Measurements from ENCODE around the gene ZNF773. TPM values are rescaled to one million over a fixed set of nuclear protein-coding genes. Genes with fewer than 3 reads are reported as not detected.
"Not testable (repeated sequence)": the region's sequence is repeated elsewhere in the genome, so short reads cannot be mapped to it uniquely, and the experiment has no call there.

ZNF773 gene
- total RNA-seq: 26.4 TPM

DNA sequence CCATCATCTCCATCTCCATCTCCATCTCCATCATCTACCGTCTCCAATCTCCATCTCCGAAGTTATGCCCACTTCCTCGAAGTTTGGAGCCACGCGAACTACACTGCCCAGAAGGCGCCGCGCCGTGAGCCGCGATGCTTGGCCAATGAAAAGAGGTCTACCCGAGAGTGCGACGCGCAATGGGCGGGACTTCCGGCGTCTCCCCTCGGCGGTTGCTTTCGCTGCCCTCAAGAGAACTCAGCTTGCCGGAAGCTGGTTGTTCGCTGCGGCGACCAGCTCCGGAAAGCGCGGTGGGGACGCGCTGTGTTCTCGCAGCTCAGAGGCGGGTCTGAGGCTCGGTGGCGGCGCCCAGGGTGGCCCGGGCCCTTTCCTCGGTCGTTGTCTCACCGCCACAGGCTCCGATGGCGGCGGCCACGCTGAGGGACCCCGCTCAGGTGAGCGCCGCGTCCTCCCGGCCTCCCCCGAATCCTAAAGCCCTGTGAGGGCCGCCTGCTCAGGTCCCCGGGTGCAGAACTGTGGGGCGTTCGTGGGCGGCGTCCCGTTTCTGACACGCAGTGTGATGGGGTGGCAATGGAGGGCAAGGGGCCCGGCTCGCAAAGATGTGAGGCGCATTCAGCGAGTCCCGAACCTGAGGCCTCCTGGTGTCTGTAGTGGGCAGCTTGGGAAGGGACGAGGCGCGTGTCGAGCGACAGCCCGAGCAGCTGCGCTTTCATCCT, at the start of gene ZNF773:
Gene ZNF773 (plus strand): TSS at position 259 of the 716 bp plus-strand sequence. CDS start 143 bp downstream, at position 402.
- DNase-seq: peak; percentile 73

DNA sequence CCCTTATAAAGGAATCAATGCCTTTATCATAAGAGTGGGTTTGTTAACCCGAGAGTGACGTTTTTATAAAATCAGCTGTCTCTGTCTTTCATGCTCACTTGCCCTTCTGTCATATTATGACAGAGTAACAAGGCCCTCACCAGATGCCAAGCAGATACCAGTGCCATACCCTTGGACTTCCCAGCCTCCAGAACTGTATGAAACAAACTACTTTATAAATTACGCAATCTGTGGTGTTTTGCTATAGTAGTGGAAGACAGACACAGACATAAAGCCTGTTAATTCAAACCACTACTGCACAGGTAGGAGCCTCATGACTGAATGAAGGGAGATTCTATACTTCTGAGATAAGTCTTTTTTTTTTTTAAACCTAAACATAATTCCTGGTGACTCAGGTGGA, 47.4 kb upstream of the ZNF773 start:
- no peak for DNase-seq

DNA sequence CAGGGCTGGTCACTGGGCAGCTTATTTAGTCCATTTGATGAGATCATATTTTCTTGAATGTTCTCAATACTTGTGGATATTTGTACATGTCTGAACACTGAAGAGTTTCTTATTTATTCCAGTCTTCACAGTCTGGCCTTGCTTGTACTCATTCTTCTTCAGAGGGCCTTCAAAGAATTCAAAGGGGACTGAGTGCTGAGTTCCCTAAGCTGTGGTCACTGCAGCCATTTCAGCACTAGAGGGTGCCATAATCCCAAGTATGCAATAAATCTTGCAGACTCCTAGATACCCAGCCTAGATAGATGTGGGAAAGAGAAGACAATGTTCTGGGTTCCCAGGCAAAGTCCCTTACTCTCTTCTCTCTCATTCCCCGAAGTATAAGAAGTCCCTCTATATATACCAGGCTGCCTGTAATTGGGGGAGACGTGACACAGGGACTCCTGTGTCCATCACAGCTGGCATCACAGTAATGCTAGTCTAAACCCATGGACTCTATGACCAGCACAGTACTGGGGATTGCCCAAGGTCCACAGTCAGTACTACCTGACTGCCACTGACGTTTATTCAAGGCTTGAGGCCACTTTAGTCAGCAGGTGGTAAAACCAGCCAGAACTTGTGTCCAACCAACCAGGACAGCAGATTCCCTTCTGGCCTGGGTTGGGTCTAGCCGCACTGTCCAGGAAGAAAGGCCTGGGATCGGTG, 33.9 kb upstream of the ZNF773 start:
- no peak for DNase-seq

DNA sequence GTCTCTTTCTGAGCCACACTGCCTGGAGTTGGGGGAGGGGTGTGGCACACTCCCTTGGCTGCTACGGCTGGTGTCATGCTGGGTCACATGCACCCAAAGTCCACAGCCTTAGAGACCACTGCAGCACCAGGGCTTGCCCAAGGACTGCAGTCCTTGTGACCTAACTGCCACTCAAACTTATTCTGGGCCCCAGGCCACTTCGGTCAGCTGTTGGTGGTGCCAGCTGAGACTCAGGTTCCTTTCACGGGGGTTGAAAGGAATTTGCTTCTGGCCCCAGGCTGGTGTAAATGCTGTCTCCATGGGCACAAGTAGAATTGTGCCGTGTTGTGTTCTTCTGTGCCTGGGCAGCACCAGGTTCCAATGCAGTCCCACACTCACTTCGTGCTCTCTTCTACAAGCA, 33.2 kb upstream of the ZNF773 start:
- no peak for DNase-seq

DNA sequence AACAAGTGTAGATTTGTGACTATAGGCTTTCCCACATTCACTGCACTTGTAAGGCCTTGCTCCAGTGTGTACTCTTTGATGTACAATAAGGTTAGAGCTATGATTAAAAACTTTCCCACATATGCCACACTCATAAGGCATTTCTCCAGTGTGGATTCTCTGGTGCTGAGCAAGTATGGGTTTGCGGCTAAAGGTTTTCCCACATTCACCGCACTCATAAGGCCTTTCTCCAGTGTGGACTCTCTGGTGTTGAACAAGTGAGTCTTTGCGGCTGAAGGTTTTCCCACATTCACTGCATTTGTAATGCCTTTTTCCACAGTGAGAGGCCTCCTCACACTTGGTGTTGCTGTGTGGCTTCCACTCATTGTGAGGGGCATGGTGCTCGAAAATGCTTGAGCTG, 26.1 kb upstream of the ZNF773 start:
- DNase-seq: no peak

DNA sequence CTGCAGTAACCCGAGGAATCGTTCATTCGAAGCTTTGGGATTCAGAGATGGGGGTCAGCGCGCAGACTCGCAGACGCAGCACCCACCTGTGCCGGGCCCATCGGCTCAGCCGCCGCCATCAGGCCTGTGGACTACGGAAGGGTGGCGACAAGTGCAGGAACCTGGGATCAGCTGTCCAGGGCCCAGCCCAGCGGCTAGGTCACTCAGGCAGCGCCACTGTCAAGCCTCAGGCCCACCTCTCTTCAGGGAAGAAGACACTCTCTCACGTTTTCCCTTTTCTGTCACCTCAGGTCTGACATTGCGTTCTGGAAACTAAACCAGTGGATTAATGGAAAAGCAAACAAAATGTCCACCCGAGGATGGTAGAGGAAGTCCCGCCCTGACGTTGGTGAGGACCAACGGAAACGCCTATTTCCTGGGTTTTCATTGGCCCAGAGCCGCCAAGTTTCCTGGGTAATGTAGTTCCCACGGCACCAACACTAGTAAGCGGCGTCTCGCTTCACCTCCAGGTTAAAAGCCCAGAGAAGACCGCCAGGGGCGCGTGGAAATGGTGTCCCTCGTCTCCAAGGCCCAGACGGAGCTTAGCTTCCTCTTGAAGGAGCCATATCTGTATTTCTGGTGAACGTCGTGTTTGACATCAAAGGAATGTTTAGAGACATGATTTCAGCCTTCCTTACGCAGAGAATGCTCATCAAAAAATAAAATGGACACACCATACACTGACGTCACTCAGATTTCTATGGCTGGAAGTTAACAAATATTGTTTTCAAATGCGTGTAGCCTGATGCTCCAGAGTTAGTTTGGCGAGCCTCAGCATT, 22.3 kb upstream of the ZNF773 start, which contains the start of gene ZNF772:
Gene ZNF772 (minus strand): TSS at position 376 of the 818 bp plus-strand sequence. CDS start 257 bp downstream, at position 119.
- DNase-seq: peak; percentile 90

DNA sequence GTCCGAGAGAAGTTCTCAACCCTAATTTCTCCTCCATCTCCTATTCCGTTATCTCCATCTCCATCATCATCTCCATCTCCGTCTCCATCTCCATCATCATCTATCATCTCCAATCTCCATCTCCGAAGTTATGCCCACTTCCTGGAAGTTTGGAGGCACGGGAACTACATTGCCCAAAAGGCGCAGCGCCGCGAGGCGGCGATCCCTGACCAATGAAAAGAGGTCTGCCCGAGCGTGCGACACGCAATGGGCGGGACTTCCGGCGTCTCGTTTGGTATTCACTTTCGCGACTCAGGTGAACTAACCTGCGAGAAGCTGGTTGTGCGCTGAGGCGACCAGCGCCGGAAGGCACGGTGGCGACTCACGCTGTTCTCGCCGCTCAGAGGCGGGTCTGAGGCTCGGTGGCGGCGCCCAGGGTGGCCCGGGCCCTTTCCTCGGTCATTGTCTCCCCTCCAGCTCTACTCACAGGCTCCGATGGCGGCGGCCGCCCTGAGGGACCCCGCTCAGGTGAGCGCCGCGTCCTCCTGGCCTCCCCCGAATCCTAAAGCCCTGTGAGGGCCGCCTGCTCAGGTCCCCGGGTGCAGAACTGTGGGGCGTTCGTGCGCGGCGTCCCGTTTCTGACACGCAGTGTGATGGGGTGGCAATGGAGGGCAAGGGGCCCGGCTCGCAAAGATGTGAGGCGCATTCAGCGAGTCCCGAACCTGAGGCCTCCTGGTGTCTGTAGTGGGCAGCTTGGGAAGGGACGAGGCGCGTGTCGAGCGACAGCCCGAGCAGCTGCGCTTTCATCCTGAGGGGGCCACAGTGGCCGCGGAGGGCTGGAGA, 12.1 kb upstream of the ZNF773 start, which contains the start of gene ZNF419:
Gene ZNF419 (plus strand): TSS at position 274 of the 822 bp plus-strand sequence. CDS start 201 bp downstream, at position 475.
- DNase-seq: peak; percentile 81

DNA sequence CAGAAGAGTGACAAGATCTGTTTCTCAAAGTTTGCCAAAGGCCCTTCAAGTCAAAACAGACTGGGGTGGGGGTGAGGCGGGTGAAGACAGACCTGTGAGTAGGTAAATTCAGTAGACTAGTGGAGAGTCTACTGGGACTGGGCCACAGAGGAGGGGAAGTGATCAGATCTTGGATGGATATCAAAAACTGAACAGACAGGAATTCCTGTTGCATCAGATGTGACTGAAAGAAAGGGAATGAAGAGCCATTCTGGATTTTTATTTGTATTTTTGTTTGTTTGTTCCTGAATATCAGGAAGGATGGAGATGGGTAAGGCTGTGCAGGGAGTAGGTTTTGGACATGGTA, 11.5 kb upstream of the ZNF773 start:
- not testable (repeated sequence) for DNase-seq

DNA sequence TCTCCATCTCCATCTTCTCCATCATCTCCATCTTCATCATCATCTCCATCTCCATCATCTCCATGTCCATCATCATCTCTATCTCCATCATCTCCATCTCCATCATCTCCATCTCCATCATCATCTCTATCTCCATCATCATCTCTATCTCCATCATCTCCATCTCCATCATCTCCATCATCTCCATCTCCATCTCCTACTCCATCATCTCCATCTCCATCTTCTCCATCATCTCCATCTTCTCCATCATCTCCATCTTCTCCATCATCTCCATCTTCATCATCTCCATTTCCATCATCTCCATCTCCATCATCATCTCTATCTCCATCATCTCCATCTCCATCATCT, 432 bp upstream of the ZNF773 start:
- DNase-seq: not testable (repeated sequence)

DNA sequence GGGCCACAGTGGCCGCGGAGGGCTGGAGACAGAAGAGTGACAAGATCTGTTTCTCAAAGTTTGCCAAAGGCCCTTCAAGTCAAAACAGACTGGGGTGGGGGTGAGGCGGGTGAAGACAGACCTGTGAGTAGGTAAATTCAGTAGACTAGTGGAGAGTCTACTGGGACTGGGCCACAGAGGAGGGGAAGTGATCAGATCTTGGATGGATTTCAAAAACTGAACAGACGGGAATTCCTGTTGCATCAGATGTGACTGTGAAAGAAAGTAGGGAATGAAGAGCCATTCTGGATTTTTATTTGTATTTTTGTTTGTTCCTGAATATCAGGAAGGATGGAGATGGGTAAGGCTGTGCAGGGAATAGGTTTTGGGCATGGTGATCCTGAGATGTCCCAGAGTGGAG, 662 bp downstream of the ZNF773 start:
- not testable (repeated sequence) for DNase-seq

DNA sequence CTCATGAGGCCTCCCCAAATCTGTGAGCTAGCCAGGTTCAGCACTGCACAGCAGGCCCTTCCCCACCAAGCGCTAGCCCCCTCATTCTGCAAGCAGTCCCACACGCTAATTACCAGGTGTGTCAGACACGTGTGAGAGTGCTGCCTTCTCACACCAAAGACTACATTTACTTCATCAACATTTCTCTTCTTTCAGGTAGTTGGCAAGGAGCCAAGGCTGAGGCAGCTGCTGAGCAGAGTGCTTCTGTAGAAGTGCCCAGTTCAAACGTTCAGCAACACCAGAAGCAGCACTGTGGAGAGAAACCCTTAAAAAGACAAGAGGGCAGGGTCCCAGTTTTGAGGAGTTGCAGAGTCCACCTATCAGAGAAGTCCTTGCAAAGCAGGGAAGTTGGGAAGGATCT, 6.4 kb downstream of the ZNF773 start:
- no peak for DNase-seq

DNA sequence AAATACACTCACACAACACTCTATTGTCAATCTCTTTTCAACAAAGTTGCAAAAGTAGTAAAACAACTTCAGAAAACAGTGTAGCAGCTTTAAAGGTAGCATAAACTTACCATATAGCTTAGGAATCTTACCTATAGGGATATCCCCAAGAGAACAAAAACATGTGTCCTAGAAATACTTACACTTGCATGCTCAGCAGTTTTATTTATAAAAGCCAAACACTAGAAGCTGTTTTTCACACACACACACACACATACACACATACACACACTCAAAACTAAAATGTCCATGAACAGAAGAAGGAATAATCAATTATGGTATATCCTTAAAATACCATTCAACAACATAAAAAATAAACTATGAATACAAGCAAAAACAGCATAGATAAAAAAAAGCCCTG, 11.7 kb downstream of the ZNF773 start:
- DNase-seq: no peak

DNA sequence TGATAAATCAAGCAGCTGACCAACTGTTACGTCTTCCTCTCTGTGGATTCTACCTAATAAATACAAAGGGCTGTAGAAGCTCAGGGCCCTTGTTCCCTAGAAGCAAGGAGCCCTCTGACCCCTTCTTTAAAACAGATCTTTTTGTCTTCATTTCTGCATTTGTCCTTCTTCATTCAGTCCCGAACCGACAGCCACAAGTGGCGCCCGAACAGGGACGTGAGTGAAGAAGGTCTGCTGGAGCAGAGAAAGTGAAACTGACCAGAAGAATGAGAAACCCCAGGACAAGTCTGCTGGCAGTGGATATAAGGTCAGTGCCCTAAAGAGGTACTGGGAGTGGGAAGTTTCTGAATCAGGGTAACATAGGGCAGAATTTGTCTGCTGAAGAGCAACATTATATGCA, 13.1 kb downstream of the ZNF773 start:
- DNase-seq: no peak

DNA sequence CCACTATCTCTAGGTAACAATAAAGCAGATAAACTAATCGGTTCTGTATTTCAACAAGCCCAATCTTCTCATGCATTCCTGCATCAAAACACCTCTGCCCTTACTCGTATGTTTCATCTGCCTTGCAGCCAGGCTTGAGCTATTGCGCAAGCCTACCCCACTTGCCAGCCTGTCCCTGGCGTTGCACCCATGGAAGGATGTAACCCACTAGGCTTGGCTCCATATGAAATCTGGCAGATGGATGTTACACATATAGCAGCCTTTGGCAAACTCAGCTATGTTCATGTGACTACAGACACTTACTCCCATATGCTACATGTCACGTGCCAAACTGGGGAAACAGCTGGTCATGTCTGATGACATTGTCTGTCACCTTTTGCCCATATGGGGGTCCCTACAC, 15.5 kb downstream of the ZNF773 start:
- no peak for DNase-seq

DNA sequence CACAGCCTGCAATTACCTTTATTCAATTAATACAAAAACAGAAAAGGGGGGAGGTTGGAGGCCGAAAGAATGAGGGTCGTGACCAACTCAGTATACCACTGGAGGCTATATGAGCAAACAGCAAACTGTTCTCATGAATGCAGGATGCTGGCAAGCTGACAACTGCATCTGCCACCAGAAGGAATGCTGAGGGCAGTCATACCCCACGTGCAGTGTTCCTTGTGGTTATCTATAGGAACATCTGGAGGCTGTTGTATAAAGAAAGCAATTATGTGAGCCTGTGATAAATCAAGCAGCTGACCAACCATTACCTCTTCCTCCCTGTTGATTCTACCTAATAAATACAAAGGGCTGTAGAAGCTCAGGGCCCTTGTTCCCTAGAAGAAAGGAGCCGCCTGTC, 18.3 kb downstream of the ZNF773 start:
- DNase-seq: not testable (repeated sequence)

DNA sequence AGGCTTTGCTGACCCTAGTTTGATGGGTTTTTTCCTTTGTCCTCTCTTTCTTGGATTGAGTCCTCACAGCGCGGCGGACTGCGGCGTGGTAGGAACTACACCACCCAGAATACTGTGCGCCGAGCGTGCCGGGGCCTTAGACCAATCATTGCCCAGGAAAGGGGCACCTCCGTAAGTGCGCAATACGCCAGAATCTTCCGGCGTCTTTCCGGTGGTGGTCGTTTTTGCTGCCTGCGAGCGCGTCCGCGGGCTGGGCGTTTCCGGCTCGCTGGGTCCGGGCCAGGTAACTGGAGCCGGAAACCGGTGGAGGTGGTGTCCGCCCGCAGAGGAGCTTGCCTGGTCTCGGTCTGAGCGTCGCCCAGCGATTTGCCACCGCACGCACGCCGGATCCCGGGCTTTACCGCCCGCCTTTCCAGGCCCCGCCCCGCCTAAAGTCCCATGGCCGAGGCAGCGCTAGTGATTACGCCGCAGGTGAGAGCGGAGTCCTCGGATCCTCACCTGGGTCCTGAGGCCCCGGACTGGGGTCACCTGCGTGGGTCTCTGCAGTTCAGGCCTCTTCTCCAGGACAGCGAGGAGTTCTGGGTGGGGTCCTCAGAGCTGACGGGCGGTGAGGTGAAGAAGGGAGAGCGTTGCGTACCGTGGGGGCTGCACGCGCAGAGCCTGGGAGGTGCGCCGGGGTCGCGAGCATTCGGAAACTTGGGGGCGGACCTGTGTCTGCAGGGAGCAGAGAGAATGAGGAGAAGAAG, 27.6 kb downstream of the ZNF773 start, which contains the start of gene ZNF549:
Gene ZNF549 (plus strand): TSS at position 221 of the 746 bp plus-strand sequence. CDS start 218 bp downstream, at position 439.
- DNase-seq: peak; percentile 74

DNA sequence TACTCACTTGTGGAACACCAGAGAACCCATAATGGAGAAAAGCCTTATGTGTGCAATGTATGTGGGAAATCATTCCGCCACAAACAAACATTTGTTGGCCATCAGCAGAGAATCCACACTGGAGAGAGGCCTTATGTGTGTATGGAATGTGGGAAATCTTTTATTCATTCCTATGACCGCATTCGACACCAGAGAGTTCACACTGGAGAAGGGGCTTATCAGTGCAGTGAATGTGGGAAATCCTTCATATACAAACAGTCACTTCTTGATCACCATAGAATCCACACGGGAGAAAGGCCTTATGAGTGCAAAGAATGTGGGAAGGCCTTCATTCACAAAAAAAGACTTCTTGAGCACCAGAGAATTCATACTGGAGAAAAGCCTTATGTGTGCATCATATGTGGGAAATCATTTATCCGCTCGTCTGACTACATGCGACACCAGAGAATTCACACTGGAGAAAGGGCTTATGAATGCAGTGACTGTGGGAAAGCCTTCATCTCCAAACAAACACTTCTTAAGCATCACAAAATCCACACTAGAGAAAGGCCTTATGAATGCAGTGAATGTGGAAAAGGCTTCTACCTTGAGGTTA, 38.3 kb downstream of the ZNF773 start:
- no peak for DNase-seq

DNA sequence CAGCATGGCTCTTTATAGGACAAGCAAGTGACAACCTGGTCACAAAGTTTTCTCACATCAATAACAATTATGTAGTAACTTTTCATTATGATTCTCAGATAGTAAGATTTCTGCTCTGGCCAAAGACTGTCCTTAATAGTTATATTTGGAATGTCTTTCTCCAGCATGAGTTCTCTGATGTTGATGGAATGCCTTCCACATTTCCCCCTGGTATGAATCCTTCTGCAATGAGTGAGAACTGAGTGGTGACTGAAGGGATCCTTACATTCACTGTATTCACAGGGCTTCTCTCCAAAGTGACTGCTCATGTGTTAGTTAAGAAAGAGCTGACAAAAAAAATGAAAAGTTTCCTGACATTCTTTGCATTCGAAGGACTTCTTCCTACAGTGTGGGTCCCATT, 46.8 kb downstream of the ZNF773 start:
- DNase-seq: no peak

DNA sequence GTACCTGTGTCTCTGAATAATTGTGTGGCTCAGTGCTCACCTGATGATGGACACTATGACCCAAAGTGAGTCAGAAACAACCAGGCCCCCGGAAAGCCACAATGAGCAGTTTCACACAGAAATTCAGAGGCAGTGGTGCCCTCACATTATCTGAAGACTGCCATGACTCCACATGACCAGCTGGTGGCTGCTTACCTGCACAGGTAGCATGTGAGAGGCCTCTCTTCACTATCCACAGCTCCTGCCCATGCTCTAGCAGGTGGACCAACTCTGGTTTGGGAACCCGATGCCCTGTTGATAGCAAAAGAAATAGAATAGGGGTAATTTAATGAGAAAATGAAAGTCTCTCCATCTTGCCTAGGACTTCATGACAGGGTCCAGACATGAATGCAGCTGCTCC, 52.7 kb downstream of the ZNF773 start:
- DNase-seq: no peak

DNA sequence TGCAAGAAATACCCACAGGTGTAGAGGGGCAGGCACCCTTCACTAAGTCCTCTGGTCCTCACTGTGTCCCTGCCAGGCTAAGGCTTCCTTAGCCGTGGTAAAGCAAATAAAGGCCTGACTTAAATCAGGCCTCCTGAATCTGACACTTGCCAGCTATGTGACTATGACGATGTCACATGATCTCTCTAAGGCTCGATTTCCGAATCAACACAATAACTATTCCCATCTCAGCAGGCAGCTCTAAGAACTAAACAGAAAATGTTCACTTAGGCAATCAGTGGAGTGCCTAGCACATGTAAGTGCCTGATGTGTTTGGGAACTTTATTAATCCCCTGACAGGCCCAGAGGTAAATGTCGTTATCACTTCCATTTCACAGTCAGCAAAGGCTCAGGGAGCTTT, 57.9 kb downstream of the ZNF773 start:
- DNase-seq: no peak

Measured in occipital lobe (tissue), 2 donors.